Measurements from ENCODE around the gene NAXE. TPM values are rescaled to one million over a fixed set of nuclear protein-coding genes. Genes with fewer than 3 reads are reported as not detected.
A peak's percentile ranks its signal among the peaks of the same experiment; 100 is the strongest.

NAXE gene
- total RNA-seq, 1 experiment from 2014 or later, result 90.3 TPM

DNA sequence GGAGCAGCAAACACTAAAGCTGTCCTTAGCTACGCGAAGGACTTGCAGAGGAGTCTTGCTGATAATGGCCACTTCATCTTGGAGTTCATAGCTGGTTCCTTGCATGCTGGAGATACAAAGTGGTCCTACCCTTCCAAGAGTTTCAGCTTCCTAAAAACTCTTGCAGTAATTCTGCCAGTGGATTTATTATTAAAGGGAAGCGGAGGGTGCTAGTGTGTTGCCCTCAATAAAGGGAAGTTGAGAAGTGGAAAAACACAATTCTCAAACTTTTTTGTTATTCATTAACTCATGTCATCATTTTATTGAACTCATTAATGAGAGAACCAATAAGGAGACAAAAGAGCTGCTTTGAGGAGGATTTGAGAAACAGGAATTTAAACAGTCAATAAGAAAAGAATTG is 21.1 kb downstream of the NAXE start:
- intact Hi-C loops (cut with micrococcal nuclease; ENCODE audit: unreplicated experiment), result no loop called here
- no peak for TF ChIP-seq EZH2 (IDR thresholded peaks at IDR 0.05; ENCODE audit: low read depth)
- TF ChIP-seq, protein P1, sequence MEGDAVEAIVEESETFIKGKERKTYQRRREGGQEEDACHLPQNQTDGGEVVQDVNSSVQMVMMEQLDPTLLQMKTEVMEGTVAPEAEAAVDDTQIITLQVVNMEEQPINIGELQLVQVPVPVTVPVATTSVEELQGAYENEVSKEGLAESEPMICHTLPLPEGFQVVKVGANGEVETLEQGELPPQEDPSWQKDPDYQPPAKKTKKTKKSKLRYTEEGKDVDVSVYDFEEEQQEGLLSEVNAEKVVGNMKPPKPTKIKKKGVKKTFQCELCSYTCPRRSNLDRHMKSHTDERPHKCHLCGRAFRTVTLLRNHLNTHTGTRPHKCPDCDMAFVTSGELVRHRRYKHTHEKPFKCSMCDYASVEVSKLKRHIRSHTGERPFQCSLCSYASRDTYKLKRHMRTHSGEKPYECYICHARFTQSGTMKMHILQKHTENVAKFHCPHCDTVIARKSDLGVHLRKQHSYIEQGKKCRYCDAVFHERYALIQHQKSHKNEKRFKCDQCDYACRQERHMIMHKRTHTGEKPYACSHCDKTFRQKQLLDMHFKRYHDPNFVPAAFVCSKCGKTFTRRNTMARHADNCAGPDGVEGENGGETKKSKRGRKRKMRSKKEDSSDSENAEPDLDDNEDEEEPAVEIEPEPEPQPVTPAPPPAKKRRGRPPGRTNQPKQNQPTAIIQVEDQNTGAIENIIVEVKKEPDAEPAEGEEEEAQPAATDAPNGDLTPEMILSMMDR (conservative IDR thresholded peaks at IDR 0.05), result no peak
- H3K4me1 ChIP-seq (replicated peaks; ENCODE audit: insufficient read depth), result peaks cover 20% of the 10 kb centered on the region
- no peak overlapping the region for H3K4me2 ChIP-seq
- no TSS peak for BruUV-seq (replicated peaks)
- H3F3A ChIP-seq (ENCODE audit: insufficient read depth, low read depth), result peaks cover 4% of the 10 kb centered on the region; the same call in 1 of the 2 replicates
- no peak for DNase-seq
- no peak overlapping the region for H3K4me3 ChIP-seq
- no peaks in the 10 kb centered on the region for H4K20me1 ChIP-seq (ENCODE audit: insufficient read depth)
- no peaks in the 10 kb centered on the region for H3K9me2 ChIP-seq (ENCODE audit: insufficient read depth)
- H3K9me3 ChIP-seq (ENCODE audit: insufficient read depth, low read depth), result no peaks in the 10 kb centered on the region
- H3K79me2 ChIP-seq (ENCODE audit: low read depth), result no peaks in the 10 kb centered on the region
- ChIA-PET CTCF (interaction anchor here (0.6 to 0.7 kb wide), 2 partner anchors 11 to 15 kb away, joined by 3 read pairs; no protein-coding TSS in a partner anchor), POLR2A (ENCODE audit: unreplicated experiment) (no interaction called here)
- H2AFZ ChIP-seq, result no peak overlapping the region
- no peaks in the 10 kb centered on the region for H3K36me3 ChIP-seq (ENCODE audit: low read depth)
- H3K27me3 ChIP-seq (ENCODE audit: insufficient read depth, low read depth), result peaks cover 30% of the 10 kb centered on the region
- no peak overlapping the region for H3K27ac ChIP-seq

DNA sequence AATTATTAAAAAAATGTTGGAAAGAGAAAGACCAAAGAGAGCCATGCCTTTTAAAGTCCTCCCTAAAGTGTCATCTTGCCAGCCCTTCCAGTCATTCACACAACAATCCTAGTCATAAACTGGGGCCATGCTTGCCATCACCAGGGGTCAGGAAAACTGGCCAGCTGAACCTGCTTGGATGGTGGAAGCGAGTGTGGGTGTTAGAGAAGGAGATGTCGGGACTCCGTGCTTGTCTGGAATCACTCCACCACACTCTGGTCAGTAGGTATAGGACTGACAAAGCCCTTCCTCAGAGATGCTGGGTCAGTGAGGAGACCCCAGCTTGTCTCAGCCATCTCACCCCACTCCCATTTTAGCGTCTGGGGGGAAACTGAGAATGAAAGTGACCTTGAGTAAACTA is 24.4 kb downstream of the NAXE start:
- intact Hi-C loops (cut with micrococcal nuclease; ENCODE audit: unreplicated experiment), result no loop called here
- ChIA-PET POLR2A (ENCODE audit: unreplicated experiment) (no interaction called here), CTCF (interaction anchor here (0.7 kb wide), 1 partner anchor 376 kb away, joined by 3 read pairs; no protein-coding TSS in a partner anchor)
- H3K4me1 ChIP-seq (replicated peaks; ENCODE audit: insufficient read depth), result peaks cover 8% of the 10 kb centered on the region
- no peaks in the 10 kb centered on the region for H3K9me3 ChIP-seq (ENCODE audit: insufficient read depth, low read depth)
- H2AFZ ChIP-seq, result peak overlapping the region; percentile 35; the same call in 1 of the 2 replicates
- H3K9me2 ChIP-seq (ENCODE audit: insufficient read depth), result no peaks in the 10 kb centered on the region
- H3F3A ChIP-seq (ENCODE audit: insufficient read depth, low read depth), result 0 out of 2 replicates have a peak, but pooled peaks cover 9% of the 10 kb centered on the region
- H3K4me2 ChIP-seq, result peak overlapping the region; percentile 46
- H3K27ac ChIP-seq, result no peak overlapping the region
- peaks cover 57% of the 10 kb centered on the region for H3K27me3 ChIP-seq (ENCODE audit: insufficient read depth, low read depth)
- TF ChIP-seq, protein P1 (conservative IDR thresholded peaks at IDR 0.05), result no peak
- TF ChIP-seq EZH2 (IDR thresholded peaks at IDR 0.05; ENCODE audit: low read depth), result no peak
- H3K4me3 ChIP-seq, result no peak overlapping the region
- no peaks in the 10 kb centered on the region for H3K36me3 ChIP-seq (ENCODE audit: low read depth)
- no peaks in the 10 kb centered on the region for H3K79me2 ChIP-seq (ENCODE audit: low read depth)
- no TSS peak for BruUV-seq (replicated peaks)
- no peak for DNase-seq
- H4K20me1 ChIP-seq (ENCODE audit: insufficient read depth), result no peaks in the 10 kb centered on the region; the same call in 1 of the 2 replicates

DNA sequence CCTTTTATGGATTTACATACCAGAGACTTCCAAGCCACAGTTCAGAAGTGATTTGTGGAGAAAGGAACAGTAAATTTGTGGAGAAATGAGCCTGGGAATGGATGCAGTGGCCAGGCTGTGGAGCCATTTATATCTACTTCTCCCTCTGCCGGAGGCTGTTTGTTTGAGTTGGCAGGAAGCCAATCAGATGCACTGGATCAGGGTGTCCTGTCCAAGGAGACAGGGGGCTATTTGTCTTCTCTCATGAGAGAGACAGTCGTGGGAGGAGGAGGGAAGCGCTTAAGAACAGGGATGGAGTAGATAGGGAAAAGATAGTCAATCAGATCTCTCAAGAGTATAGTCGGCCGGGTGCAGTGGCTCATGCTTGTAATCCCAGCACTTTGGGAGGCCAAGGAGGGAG is 24.9 kb downstream of the NAXE start:
- Histone ChIP-seq H3K27ac (no peak overlapping the region), H3K4me1 (replicated peaks; ENCODE audit: insufficient read depth) (peaks cover 8% of the 10 kb centered on the region), H3K27me3 (ENCODE audit: insufficient read depth, low read depth) (peaks cover 57% of the 10 kb centered on the region), H3K4me3 (no peak overlapping the region), H4K20me1 (ENCODE audit: insufficient read depth) (no peaks in the 10 kb centered on the region; the same call in 1 of the 2 replicates), H3F3A (ENCODE audit: insufficient read depth, low read depth) (0 out of 2 replicates have a peak, but pooled peaks cover 9% of the 10 kb centered on the region), H3K9me2 (ENCODE audit: insufficient read depth) (no peaks in the 10 kb centered on the region), H3K4me2 (peak overlapping the region; percentile 46), H3K79me2 (ENCODE audit: low read depth) (no peaks in the 10 kb centered on the region), H3K9me3 (ENCODE audit: insufficient read depth, low read depth) (no peaks in the 10 kb centered on the region), H2AFZ (peak overlapping the region; percentile 35; the same call in 1 of the 2 replicates), H3K36me3 (ENCODE audit: low read depth) (no peaks in the 10 kb centered on the region)
- TF ChIP-seq, protein P1 (conservative IDR thresholded peaks at IDR 0.05), result no peak
- no peak for TF ChIP-seq EZH2 (IDR thresholded peaks at IDR 0.05; ENCODE audit: low read depth)
- POLR2A ChIA-PET (ENCODE audit: unreplicated experiment), result no interaction called here
- CTCF ChIA-PET, result no interaction called here
- intact Hi-C loops (cut with micrococcal nuclease; ENCODE audit: unreplicated experiment), result no loop called here
- BruUV-seq (replicated peaks), result no TSS peak
- DNase-seq, result no peak
